HTR-8/SVneo (cell line): ENCODE data around the gene RHBDF2.

Experiments used
- DNase-seq: peaks from one replicate; pipeline ENCODE4 v3.0.0; 2011; ENCODE audit warnings: low spot score, mixed read lengths; ENCODE audit not compliant: insufficient read length
- FAIRE-seq: peaks from 2 replicates; lab custom pipeline; 2011; peaks lifted over from hg19 to GRCh38; lab: Jason Lieb, UNC

The RHBDF2 gene

DNA sequence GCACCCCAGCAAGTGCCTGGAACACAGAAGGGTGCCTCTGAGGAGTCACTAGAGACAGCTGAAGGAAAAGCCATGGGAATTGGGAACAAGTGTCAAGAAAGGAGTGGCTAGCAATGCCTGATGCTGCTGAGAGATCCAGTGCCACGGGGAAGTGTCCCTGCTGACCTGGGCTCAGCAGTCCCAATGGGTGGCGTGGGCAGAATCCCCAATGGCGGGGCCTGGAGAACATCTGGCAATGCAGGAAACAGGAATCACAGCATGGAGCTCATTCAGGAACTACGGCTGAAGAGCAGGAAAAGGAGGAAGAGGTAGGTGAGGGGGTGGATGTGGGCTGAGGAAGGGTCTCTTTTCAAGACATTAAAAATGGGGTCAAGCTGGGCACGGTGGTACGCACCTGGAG is 78.4 kb downstream of the RHBDF2 start:
- DNase-seq = no peak
- FAIRE-seq = no peak

GRCh38 chr17:76422406-76422805 is 78.8 kb downstream of the RHBDF2 start:
- no peak for FAIRE-seq
- no peak for DNase-seq

GRCh38 chr17:76421044-76421407 is 80.2 kb downstream of the RHBDF2 start:
- FAIRE-seq (no peak), DNase-seq (no peak)
